A673 (cell line): ENCODE results near the gene PAXX. TPM values are rescaled to one million over a fixed set of nuclear protein-coding genes. Genes with fewer than 3 reads are reported as not detected.

Source experiments
- BruUV-seq: library from RNA; stranded (reverse); fragments of 400-500 nt; replicated peaks from 2 replicates; lab custom pipeline; 2021; lab: Mats Ljungman, UMichigan
- CTCF ChIA-PET: fragments of 300-600 bp; sonication (Branson Sonifier 250); formaldehyde crosslinking; loops from one replicate; lab custom pipeline; 2022; ENCODE audit warnings: antibody characterized with exemption; lab: Charles Lee
- POLR2A ChIA-PET: fragments of 300-600 bp; sonication (Branson Sonifier 250); formaldehyde crosslinking; loops from one replicate; lab custom pipeline; 2022; ENCODE audit warnings: antibody characterized with exemption; ENCODE audit not compliant: low non-redundant PET; lab: Charles Lee
- DNase-seq: peaks from one replicate; pipeline ENCODE4 v3.0.0-alpha.2; 2015; ENCODE audit warnings: low spot score
- H3K27ac ChIP-seq: fragments of 200-600 bp; sonication (generic); 2 replicates; pipeline ENCODE4 v1.5.1; 2016; ENCODE audit warnings: mixed run types, low read depth, mild to moderate bottlenecking, mixed read lengths, antibody characterized with exemption, low read length; ENCODE audit not compliant: poor library complexity, severe bottlenecking
- H3K27me3 ChIP-seq: fragments of 200-600 bp; sonication (generic); replicated peaks from 2 replicates; pipeline ENCODE4 v1.6.1; 2017; ENCODE audit warnings: mixed run types, low read depth, mild to moderate bottlenecking, mixed read lengths, antibody characterized with exemption, low read length; ENCODE audit not compliant: insufficient read depth, poor library complexity
- H3K36me3 ChIP-seq: fragments of 200-600 bp; sonication (generic); 2 replicates; pipeline ENCODE4 v1.6.1; 2016; ENCODE audit warnings: mixed run types, mild to moderate bottlenecking, mixed read lengths, antibody characterized with exemption, low read length; ENCODE audit not compliant: insufficient read depth, poor library complexity, severe bottlenecking
- H3K4me1 ChIP-seq: fragments of 200-600 bp; sonication (generic); 2 replicates; pipeline ENCODE4 v1.6.1; 2017; ENCODE audit warnings: mixed run types, mild to moderate bottlenecking, mixed read lengths, antibody characterized with exemption, low read length; ENCODE audit not compliant: insufficient read depth, poor library complexity, severe bottlenecking
- H3K4me3 ChIP-seq: fragments of 200-600 bp; sonication (generic); 2 replicates; pipeline ENCODE4 v1.5.1; 2016; ENCODE audit warnings: low read depth, mixed run types, mild to moderate bottlenecking, mixed read lengths, low read length; ENCODE audit not compliant: poor library complexity, severe bottlenecking
- H3K9me3 ChIP-seq: fragments of 200-600 bp; sonication (generic); 2 replicates; pipeline ENCODE4 v1.6.1; 2016; ENCODE audit warnings: mixed run types, low read depth, mild to moderate bottlenecking, mixed read lengths, antibody characterized with exemption, low read length; ENCODE audit not compliant: poor library complexity, severe bottlenecking
- CTCF ChIP-seq: fragments of 300-800, 200-600 bp; sonication (generic); conservative IDR thresholded peaks from 2 replicates; pipeline ENCODE4 v1.5.1; 2017; ENCODE audit warnings: low read depth, mild to moderate bottlenecking, antibody characterized with exemption, low read length, moderate library complexity, mixed read lengths
- EZH2 ChIP-seq: fragments of 200-600 bp; sonication (generic); IDR thresholded peaks from 2 replicates; pipeline ENCODE4 v1.6.1; 2017; ENCODE audit warnings: borderline replicate concordance, low read depth, mild to moderate bottlenecking, mixed read lengths, antibody characterized with exemption, low read length; ENCODE audit not compliant: poor library complexity, severe bottlenecking
- intact Hi-C: fragments of 100-400 bp; cut with micrococcal nuclease; formaldehyde crosslinking; loops from one replicate; pipeline ENCODE4 v1.10.0; 2022; ENCODE audit not compliant: unreplicated experiment
- total RNA-seq: library from RNA; stranded (reverse); gene quantifications from 2 replicates; pipeline ENCODE4 v1.2.3, GENCODE V29; 2021

The PAXX gene
- total RNA-seq, 1 experiment from 2014 or later: 91.5 TPM

- no peak for DNase-seq
- ChIA-PET POLR2A (no interaction called here), CTCF (no interaction called here)
- peaks cover 7% of the 10 kb centered on the region for H3K36me3 ChIP-seq
- no peak overlapping the region for H3K27ac ChIP-seq
- H3K27me3 ChIP-seq: no peaks in the 10 kb centered on the region
- BruUV-seq: no TSS peak
- H3K9me3 ChIP-seq: no peaks in the 10 kb centered on the region
- intact Hi-C loops: no loop called here
- H3K4me1 ChIP-seq: peaks cover 26% of the 10 kb centered on the region
- TF ChIP-seq EZH2 (no peak), CTCF (no peak)
- H3K4me3 ChIP-seq: no peak overlapping the region
Measured at GRCh38 chr9:136997830-136998234, 5.6 kb downstream of the PAXX start.

DNA sequence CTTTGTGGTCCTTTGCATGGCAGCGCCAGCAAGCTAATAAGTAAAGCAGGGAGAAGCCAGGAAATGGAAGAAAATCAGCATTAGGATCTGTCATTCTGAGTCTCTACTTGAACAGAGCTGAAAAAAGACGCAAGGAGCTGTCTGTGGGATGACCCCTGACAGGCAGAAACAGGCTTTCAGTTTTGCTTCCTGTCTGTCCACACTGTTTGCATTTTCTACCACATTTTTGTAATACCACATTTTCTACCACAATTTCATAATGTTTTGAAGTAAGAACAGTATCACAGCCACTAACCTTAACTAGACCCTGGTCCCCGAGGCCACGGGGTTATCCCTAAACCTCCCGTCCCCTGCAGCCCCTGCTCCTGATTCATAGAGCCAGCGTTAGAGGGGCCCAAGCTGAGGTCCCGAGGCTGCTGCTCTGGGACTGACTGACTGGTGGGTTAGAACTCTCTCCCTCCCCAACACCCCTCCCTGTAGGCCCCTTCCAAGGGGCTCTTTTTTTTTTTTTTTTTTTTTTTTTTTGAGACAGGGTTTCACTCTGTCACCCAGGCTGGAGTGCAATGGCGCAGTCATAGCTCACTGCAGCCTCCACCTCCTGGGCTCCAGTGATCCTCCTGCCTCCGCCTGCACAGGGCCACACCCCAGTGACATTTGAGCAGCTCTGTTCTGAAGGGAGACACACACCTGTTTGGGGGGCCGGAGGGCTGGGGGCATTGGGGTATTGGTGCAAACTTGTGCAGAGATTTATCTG is 8.1 kb downstream of the PAXX start:
- POLR2A ChIA-PET: no interaction called here
- no peak for DNase-seq
- BruUV-seq: no TSS peak

DNA sequence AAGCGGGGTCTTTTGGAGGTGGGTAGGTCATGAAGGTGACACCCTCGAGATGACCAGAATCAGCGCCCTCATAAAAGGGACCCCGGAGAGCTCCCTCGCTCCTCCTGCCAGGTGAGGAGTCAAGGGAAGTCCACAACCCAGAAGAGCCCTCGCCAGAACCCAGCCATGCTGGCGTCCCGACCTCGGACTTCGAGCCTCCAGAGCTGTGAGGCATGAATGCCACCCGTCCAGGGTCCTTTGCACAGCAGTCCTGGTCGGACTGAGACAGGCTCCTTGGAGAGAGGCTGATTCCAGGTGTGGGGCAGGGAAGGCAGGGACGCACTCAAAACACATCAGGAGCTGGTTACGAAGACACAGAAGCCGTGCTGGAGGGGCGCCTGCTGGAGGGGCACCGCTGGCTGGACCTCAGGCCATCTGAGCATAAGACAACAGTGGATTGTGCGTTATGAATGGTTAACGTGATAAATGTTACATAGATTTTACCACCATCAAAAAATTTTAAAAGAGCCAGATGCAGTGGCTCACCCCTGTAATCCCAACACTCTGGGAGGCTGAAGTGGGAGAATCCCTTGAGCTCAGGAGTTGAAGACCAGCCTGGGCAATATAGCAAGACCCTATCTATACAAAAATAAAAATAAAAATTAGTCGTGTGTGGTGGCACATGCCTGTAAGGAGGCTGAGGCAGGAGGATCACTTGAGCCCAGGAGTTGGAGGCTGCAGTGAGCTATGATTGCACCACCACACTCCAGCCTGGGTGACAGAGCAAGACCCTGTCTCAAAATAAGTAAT is 9.8 kb downstream of the PAXX start:
- no peaks in the 10 kb centered on the region for H3K9me3 ChIP-seq
- H3K36me3 ChIP-seq: no peaks in the 10 kb centered on the region
- no peaks in the 10 kb centered on the region for H3K27me3 ChIP-seq
- POLR2A ChIA-PET: no interaction called here
- DNase-seq: no peak
- BruUV-seq: no TSS peak
- no peaks in the 10 kb centered on the region for H3K4me1 ChIP-seq
- CTCF ChIA-PET: interaction anchor here (1.2 kb wide), 1 partner anchor 34 kb away, joined by 3 read pairs; no protein-coding TSS in a partner anchor
- TF ChIP-seq CTCF (no peak), EZH2 (no peak)
- no peak overlapping the region for H3K27ac ChIP-seq
- no peak overlapping the region for H3K4me3 ChIP-seq
- intact Hi-C loops: no loop called here

More for the DNA sequence above, 8.1 kb downstream of the PAXX start:
- Histone ChIP-seq H3K27ac (no peak overlapping the region), H3K4me1 (peaks cover 13% of the 10 kb centered on the region), H3K36me3 (no peaks in the 10 kb centered on the region), H3K27me3 (no peaks in the 10 kb centered on the region), H3K9me3 (no peaks in the 10 kb centered on the region), H3K4me3 (no peak overlapping the region)
- TF ChIP-seq CTCF (no peak), EZH2 (no peak)
- CTCF ChIA-PET: no interaction called here
- intact Hi-C loops: no loop called here
